NCI-H345 treated with DMSO at 0.1 percent for 48 hours (cell line): Measurements from ENCODE around the gene TMC2.

Source experiments
- DNase-seq: peaks from one replicate; lab custom pipeline; 2025; ENCODE audit not compliant: unreplicated experiment; lab: John Stamatoyannopoulos, UW

The TMC2 gene

DNA sequence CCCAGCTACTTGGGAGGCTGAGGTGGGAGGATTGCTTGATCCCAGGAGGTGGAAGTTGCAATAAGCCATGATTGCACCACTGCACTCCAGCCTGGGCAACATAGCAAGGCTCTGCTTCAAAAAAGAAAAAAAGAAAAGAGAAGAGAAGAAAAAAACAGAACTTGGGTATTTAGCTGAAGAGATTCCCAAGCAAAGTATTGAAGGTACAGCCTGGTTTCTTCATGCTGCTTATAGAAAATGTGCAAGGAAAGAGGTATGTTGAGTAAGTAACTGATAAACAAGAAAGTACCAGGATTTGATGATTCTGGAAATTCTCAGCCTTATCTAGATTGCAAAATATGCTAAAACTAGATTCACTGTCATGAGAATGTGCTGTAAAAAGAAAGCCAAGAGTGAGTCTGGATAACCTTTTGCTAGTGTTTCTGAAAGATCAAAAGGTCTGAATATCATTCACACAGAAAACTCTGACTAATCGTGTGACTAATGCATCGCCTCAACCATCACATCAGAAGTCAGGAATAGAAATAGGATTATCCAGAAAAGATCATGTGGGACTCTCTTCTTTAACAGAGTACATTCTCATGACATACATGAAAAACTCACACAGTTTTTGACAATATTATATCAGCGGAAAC is 83.7 kb downstream of the TMC2 start:
- DNase-seq, result no peak

DNA sequence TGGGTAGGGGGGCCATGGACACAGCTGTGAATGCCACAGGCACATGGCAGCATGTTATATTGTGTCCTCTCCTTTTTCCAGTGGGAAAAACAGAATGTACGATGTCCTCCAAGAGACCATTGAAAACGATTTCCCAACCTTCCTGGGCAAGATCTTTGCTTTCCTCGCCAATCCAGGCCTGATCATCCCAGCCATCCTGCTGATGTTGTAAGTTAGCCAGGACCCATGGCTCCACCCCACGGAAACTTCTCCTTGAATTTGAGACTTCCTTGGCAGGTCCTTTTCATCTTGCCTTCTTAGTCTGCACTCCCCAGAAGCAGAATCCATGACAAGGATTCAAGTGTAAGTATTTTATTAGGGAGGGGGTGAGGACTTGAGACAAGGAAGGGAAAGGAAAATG is 87.8 kb downstream of the TMC2 start:
- no peak for DNase-seq

DNA sequence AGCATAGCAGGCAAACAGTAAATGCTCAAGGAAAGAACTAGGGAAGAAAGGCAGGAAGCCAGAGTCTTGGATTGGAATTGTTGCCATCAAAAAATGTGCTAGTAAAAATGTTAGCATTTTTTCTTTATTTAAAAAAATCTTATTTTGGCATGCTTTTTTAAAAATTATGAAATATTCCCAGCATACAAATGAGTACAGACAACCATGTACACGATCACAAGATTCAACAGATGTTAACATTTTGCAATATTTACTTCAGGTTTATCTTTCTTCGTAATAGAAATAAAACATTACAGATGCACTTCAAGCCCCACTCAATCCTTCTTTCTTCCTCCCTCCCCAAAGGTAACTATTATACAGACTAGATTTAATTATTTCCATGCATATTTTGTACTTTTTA is 88.7 kb downstream of the TMC2 start:
- DNase-seq, result no peak

DNA sequence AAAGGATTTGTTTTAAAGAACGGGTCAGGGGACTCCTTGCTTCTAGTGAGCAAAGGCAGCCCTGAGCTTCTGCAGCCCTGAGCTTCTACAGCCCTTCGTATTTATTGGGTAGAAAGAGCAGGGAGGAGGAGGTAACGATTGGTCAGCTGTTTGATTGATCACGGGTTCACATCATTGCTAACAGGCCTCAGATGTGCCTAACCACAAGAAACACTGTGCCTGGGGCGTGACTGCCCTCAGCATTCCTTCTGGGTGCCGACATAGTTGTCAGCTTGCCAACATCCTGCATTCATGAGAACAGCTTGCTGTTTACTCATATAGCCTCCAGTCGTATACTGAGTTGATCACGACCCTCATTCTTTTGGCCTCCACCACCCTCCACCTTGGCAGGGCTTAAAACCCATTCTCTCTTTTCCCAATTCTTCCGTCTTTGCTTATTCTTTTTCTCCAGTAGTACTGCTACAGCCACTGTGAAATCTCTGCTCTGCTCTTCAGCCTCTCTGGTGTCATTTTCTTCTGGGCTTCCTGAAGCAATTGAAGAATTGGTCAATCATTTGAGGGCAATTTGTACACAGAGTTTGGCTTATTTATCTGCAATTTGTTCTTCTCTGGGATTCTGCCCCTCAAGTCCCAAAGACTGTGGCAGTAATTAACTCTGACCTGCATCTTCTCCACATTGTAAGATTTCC is 90.6 kb downstream of the TMC2 start:
- DNase-seq, result no peak

DNA sequence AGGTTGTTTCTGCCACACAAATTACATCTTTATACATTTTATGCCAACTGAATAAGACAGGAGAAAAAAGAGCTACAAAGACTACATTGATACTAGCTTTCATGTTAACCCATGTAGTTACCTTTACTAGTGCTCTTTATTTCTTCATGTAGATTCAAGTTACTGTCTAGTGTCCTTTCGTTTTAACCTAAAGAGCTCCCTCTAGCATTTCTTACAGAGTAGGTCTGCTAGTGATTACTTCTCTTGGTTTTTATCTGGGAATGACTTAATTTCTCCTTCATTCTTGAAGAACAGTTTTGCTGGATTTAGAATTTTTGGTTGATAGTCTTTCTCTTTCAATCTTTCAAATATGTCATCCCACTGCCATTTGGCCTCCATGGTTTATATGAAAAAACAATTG is 94.9 kb downstream of the TMC2 start:
- DNase-seq, result no peak

DNA sequence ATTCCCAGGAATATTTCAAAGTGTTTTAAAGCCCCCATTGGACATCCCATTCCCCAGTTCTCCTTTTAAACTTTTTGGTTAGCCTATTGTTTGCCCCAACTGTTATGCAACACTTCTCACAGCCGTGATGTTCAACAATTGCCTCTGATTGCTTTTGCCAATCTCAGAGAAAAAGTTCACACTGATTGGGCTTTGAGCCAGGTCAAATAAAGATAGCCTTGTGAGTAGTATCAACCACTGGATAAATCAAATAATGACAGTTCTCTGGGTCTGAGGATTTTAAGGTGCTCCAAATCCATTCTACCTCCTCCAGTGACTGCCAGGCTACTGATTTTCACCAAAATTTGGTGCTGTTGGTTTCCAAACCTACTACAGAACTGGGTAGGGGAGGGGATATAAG is 97.0 kb downstream of the TMC2 start:
- DNase-seq, result no peak

DNA sequence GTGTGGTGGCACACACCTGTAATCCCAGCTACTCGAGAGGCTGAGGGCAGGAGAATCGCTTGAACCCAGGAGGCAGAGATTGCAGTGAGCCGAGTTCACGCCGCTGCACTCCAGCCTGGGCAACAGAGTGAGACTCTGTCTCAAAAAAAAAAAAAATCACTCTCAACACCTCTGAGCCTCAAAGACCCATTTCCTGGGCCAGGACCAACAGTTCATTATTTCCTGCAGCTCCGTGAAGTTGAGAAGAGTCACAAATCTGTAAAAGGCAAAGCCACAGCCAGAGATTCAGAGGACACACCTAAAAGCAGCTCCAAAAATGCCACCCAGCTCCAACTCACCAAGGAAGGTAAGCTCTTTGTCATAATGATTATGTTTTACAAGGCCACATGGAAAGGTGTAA is 100.9 kb downstream of the TMC2 start:
- no peak for DNase-seq

DNA sequence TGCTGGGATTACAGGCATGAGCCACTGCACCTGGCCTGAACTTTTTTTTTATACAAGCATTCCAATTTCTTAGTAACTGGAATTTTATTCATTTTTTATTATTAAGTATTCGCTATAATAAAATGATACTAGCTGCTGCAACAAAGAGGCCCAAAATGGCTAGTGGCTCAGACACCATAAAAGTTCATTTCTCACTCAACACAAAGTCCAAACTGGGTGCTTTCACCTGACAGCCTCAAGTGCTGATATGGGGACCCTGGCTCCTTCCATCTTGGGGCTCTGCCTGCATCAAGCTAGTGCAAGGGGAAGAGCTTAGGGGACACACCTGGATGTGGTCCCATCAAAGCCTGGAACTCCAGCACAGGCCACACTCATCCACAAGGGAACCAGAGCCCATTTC is 103.9 kb downstream of the TMC2 start:
- no peak for DNase-seq

DNA sequence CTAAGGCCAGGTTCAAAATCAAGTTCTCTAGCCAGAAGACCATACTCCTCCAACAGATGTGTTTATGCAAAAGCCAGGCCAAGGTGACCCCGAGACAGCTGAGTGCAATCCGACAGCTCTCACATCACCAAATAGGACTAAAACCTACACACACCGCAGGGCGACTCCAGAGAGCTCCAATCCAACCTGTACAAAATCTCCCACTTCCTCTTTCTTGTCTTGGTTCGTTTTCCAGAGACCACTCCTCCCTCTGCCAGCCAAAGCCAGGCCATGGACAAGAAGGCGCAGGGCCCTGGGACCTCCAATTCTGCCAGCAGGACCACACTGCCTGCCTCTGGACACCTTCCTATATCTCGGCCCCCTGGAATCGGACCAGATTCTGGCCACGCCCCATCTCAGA is 104.5 kb downstream of the TMC2 start:
- DNase-seq, result no peak

DNA sequence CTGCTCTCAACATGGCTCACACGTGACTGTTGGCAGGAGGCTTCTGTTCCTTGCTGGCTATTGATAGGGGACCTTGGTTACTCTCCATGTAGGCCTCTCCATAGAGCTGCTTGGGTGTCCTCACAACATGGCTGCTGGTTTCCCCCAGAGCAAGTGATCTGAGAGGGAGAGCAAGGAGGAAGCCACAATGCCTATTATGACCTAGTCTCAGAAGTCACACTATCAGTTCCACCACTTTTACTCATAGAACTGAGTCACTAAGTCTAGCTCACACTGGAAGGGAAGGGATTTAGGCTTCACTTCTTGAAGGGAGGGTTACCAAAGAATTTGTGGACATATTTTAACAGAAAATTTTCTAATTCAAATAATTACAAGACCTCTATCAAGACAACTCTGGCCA is 107.3 kb downstream of the TMC2 start:
- DNase-seq, result no peak

DNA sequence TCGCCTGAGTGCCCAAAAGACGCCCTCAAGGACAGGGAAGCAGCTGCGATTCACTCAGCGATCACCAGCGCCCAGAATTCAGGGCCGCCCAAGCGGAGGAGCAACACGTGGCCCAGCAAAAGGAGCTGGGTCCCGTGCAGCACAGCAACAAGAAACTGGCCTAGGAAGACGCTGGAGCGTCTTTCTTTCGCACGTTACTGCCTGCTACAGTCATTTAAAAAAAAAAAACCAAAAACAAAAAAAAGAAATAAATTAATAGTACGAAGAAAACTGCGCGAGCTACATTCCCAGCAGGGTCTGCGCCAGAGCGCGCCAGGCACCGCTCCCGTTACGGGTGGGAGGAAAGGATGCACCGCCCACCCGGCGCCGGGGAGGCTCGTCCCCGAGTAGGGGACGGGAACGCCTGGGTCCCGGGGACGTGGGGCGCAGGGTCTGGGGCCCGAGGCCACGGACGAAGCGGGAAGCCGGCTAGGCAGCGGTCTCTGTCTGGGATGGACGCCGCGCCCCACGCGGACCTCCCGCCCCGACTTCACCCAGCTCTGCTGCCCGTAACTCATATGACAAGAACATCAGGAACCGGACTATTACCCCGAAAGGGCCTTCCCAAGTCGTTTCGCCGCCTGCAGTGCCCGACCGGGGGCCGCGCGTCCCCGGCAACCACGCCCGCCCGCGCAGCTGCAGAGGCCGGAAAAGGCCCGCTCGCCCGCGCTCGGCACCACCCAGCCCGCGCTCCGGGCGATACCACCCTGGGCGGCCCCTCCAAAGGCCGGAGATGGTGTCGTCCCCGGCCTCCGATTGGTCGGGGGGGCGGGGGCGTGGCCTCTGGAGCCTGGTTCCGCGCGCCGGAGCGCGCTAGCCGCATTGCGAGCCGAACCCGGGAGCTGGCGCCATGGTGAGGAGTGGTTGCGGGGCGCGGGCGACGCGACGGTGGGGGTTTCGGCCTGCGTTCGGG is 115.7 kb downstream of the TMC2 start, which contains the start of gene NOP56:
Gene NOP56 (plus strand): TSS at position 861 of the 952 bp plus-strand sequence. CDS start 29 bp downstream, at position 890.
- DNase-seq, result peak; percentile 80

DNA sequence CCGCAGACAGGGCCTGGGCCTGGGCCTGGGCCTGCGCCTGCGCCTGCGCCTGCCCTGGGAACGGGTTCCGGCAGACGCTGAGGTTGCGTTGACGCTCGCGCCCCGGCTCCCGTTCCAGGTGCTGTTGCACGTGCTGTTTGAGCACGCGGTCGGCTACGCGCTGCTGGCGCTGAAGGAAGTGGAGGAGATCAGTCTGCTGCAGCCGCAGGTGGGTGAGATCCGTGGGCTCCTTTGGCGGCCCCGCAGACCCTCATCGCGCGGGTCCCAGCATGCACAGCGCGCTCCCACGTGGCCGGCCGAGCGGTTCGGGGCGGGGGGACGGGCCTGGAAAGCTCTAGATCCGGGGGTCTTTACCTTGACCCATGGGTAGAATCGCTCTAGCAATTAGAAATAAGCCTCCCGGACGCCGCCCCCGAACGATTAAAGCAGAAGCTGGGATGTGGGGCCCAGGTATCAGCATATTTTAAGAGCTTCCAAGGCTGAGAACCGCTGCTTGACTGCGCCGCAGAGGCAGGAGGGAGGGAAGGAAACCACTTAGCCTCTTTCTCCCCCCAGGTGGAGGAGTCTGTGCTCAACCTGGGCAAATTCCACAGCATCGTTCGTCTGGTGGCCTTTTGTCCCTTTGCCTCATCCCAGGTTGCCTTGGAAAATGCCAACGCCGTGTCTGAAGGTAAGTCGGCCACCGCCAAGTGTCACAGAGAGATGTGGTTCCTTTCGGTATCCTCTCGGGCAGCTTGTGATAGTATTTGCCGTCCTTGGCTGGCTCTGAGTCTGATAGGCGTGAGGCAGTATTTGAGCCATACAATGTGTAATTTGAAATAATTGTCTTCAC is 116.6 kb downstream of the TMC2 start:
- peak; percentile 62 for DNase-seq

DNA sequence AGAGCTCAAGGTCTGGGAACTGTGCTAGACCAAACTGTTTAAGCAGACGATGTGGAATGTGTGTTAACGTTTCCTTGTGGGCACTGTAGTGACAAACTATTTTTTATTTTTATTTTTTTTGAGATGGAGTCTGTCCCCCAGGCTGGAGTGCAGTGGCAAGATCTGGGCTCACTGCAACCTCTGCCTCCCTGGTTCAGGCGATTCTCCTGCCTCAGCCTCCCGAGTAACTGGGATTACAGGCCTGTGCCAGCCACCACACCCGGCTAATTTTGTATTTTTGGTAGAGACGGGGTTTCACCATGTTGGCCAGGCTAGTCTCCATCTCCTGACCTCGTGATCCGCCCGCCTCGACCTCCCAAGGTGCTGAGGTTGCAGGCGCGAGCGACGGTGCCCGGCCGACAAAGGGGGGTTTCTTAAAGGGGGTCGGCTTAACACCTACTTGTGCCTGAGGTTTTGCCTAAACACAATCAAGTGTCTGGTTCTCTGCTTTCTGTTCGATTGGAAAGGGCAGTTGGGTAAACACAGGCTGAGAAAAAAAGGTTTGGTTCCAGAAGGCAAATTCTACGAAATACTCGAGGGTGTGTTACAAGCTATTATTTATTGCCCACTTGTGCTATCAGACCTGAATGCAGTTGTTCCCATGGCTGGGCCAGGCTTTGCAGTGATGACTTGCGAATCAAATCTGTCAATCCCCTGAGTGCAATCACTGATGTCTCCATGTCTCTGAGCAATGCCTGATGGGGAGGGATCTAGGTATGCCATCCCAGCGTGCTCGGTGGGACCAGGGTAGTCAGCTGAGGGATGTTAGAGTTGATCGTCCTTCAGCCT is 117.4 kb downstream of the TMC2 start:
- no peak for DNase-seq

DNA sequence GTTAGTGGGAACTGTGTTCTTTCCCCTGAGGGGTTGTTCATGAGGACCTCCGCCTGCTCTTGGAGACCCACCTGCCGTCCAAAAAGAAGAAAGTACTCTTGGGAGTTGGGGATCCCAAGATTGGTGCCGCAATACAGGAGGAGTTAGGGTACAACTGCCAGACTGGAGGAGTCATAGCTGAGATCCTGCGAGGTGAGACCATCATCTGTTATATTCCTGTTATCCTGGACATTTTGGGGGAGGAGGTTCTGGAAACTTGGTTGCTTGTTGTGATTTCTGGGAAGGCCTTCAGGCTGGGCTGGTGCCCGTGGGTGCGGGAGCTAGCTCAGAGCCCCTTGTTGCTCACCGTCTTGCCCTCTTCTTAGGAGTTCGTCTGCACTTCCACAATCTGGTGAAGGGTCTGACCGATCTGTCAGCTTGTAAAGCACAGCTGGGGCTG is 118.0 kb downstream of the TMC2 start:
- DNase-seq, result no peak

DNA sequence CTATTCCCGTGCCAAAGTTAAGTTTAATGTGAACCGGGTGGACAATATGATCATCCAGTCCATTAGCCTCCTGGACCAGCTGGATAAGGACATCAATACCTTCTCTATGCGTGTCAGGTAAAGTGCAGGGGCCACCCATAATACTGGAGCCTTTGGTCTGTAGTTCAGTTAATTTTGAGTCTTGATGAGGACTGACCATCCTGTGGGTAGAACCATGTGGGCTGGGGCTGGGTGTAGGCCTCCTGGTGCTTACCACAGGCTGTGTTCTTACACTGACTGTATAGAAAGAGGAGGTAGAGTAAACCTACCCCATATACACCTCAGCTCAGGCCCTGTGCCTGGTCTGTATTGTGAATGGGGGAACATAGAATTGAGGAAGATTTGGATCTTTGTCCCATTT is 118.5 kb downstream of the TMC2 start:
- DNase-seq, result no peak

DNA sequence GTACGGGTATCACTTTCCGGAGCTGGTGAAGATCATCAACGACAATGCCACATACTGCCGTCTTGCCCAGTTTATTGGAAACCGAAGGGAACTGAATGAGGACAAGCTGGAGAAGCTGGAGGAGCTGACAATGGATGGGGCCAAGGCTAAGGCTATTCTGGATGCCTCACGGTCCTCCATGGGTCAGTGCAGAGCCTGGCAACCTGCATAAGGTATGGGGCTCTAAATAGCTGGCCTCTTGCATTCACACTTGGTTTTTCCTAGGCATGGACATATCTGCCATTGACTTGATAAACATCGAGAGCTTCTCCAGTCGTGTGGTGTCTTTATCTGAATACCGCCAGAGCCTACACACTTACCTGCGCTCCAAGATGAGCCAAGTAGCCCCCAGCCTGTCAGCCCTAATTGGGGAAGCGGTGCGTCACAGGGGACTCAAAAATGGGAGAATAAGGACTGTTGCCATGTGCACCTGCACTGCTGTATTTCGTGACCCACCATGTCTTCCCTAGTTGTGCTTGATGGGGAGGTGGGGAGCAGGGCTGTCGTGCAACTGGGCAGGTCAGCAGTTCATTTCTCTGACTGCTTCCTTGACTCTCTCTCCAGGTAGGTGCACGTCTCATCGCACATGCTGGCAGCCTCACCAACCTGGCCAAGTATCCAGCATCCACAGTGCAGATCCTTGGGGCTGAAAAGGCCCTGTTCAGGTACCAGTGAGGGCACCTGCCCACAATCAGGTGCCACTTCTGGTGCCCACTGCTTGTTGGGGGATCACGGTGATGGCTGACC is 119.2 kb downstream of the TMC2 start:
- no peak for DNase-seq

DNA sequence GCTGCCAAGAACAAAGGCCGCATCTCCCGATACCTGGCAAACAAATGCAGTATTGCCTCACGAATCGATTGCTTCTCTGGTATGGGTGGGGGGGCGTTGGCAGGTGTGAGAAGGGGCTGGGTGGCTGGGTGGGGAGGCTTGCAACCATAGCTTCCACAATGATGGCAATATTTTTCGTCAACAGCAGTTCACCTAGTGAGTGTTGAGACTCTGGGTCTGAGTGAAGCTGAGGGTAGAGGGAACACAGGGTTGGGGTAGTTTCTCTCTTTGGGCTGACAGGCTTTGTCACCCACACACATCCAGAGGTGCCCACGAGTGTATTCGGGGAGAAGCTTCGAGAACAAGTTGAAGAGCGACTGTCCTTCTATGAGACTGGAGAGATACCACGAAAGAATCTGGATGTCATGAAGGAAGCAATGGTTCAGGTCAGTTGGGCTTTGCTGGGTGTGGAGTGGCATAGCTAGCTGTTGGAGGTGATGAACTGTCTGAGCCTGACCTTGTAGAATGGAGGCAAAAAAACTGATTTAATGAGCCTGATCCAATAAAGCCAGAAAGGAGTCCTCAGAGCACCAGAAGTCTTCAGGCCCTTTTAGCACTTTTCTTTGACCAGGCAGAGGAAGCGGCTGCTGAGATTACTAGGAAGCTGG is 120.2 kb downstream of the TMC2 start:
- no peak for DNase-seq

DNA sequence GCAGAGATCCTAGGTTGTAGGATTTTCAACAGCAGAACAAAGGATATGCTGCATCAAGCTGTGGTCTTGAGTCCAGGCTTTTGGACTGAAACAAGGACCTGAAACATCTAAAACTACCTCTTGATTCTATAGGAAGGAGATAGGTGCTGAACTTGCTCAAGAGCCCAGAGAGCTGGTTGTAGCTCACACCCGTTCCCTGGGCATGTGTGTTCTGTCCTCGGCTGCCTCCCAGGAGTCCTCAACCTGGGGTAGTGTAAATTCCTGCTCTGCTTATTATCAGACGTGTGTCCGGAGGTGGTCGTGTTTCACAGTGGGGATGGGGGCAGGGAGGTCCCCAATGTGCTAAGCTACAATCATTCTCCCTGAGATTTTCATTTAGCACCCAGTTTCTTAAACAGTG is 120.9 kb downstream of the TMC2 start:
- no peak for DNase-seq

DNA sequence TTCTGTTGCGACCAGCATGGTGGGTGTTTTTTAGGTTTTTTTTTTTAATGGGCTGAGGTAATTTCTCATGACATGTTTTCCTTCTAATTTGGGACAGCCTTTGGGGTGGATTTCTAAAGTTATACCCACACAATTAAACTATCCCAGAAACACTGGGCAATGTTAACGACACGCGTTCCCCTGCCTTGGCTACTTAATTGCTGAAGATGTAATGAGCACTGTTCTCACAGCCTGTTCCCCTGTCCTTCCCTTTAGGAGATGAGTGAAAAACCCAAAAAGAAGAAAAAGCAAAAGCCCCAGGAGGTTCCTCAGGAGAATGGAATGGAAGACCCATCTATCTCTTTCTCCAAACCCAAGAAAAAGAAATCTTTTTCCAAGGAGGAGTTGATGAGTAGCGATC is 121.3 kb downstream of the TMC2 start:
- DNase-seq, result no peak
